ENCODE data around the gene SFT2D1. TPM values are rescaled to one million over a fixed set of nuclear protein-coding genes. Genes with fewer than 3 reads are reported as not detected.
A peak's percentile ranks its signal among the peaks of the same experiment; 100 is the strongest.

SFT2D1 gene
- total RNA-seq, 1 donor from 2014 or later: 62.4 TPM

- no peak for TF ChIP-seq CTCF (conservative IDR thresholded peaks at IDR 0.05; ENCODE audit: low read depth, low read length)
- H3K4me3 ChIP-seq (ENCODE audit: low read depth, low read length): no peak overlapping the region
- no peak for DNase-seq (ENCODE audit: low read depth)
Observed at GRCh38 chr6:166296035-166296883, 46.1 kb downstream of the SFT2D1 start.

DNA sequence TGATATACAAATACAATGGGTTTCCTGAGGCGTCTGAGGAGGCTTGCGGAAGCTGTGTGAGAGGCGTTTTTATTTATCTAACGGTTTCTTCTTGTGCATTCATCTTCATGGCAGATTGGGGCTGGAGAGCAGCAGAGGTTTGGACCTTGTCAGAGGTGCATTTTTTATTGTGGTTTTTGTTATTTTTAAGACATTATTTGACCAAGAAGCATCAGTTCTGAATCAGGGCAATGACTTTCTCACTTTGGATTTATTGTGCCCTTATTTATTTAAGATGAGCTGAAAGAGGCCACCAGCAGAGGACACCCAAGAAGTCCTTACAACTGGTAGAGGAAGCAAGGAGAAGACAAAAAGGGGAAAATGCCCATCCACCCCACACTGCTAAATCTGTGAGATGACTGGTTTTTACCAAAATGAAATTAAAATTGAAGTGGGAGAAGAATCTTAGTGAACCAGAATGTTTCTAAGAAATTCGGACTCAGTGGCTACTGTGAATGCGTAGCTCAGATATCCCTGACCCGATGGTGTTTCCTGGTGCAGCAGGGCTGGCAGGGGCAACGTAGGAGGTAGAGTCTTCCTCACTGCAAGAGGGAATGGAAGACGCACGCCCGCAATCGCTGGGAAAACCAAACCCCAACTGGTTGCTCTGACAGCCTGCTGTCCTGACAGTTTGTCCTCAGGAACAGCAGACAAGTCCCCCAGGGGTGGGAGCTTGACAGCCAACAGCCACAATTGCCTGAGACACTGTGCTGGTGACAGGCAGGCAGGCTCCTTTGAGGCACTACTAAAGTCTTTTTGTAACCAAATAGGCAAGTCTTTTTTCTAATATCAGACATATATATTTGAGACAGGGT lies 48.4 kb downstream of the SFT2D1 start:
- no peak for DNase-seq (ENCODE audit: low read depth)
- no peak overlapping the region for H3K4me3 ChIP-seq (ENCODE audit: low read depth, low read length)
- no peak for TF ChIP-seq CTCF (conservative IDR thresholded peaks at IDR 0.05; ENCODE audit: low read depth, low read length)

GRCh38 chr6:166289207-166290060 lies 52.9 kb downstream of the SFT2D1 start:
- TF ChIP-seq CTCF (conservative IDR thresholded peaks at IDR 0.05; ENCODE audit: low read depth, low read length): no peak
- no peak for DNase-seq (ENCODE audit: low read depth)

DNA sequence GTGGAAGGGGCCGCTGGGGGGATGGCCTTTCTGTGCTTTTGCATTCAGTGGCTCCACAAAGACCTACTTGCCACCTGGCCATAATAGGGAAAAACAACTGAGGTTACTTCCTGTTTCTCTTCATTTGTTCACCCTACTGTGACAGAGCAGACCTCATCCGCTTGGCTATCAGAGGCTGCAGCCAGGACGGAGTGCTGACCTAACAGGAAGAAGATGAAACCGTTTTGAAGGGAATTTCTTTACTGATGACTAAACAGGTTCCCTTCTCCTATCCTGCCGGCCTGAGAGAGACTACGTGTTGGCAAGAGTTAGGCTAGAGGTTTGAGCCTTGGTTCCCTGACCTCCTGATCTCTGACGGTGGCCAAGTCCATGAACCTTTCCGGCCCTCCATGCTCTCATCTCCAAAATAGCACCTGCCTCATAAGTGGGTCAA lies 55.5 kb downstream of the SFT2D1 start:
- DNase-seq (ENCODE audit: low read depth): peak; percentile 6
- no peak overlapping the region for H3K4me3 ChIP-seq (ENCODE audit: low read depth, low read length)
- no peak for TF ChIP-seq CTCF (conservative IDR thresholded peaks at IDR 0.05; ENCODE audit: low read depth, low read length)

More at GRCh38 chr6:166289207-166290060, 52.9 kb downstream of the SFT2D1 start:
- no peak overlapping the region for H3K4me3 ChIP-seq (ENCODE audit: low read depth, low read length)

DNA sequence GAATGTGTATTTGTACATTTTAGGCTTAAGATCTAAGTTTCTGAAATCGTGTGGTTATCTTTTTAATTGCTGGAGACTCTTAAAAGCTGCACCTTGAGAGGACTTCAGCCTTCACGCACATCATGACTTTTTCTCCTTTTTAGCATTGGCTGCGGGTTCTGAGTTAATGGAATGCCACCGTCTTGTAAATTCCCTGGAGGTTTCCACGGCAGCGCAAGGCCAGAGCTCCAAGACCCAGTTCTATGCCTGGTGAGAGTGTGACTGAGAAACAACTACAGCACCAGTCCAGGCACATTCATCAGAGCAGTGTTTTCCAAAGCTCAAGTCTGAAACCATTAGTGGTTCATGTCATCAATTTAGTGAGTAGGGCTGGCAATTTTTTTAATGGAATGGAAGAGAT lies 57.1 kb downstream of the SFT2D1 start:
- no peak for TF ChIP-seq CTCF (conservative IDR thresholded peaks at IDR 0.05; ENCODE audit: low read depth, low read length)
- DNase-seq (ENCODE audit: low read depth): no peak
- H3K4me3 ChIP-seq (ENCODE audit: low read depth, low read length): no peak overlapping the region

GRCh38 chr6:166284640-166285039 lies 57.7 kb downstream of the SFT2D1 start:
- no peak for DNase-seq (ENCODE audit: low read depth)

More at GRCh38 chr6:166284640-166285039, 57.7 kb downstream of the SFT2D1 start:
- TF ChIP-seq CTCF (conservative IDR thresholded peaks at IDR 0.05; ENCODE audit: low read depth, low read length): no peak
- H3K4me3 ChIP-seq (ENCODE audit: low read depth, low read length): no peak overlapping the region
